ENCODE results near the gene PITPNC1. TPM values are rescaled to one million over a fixed set of nuclear protein-coding genes. Genes with fewer than 3 reads are reported as not detected.
"Not testable (repeated sequence)": the region's sequence is repeated elsewhere in the genome, so short reads cannot be mapped to it uniquely, and the experiment has no call there.

PITPNC1 gene
- total RNA-seq, 4 donors from 2014 or later, result 1.9 to 12.4 (median 5.2) TPM

- no peaks in the 10 kb centered on the region for H3K36me3 ChIP-seq
- no peak for DNase-seq
- H3K4me3 ChIP-seq, result no peak overlapping the region
- no peaks in the 10 kb centered on the region for H3K9me3 ChIP-seq
- H3K27ac ChIP-seq, result no peak overlapping the region
- no peak for TF ChIP-seq POLR2A (IDR thresholded peaks at IDR 0.05)
- no peak for TF ChIP-seq CTCF (IDR thresholded peaks at IDR 0.05)
- H3K4me1 ChIP-seq, result peaks cover 0 to 7% (median 2%) of the 10 kb centered on the region in 4 donors
- no peaks in the 10 kb centered on the region for H3K27me3 ChIP-seq
These were observed 201.0 kb downstream of the PITPNC1 start for GRCh38 chr17:67578142-67578457.

- H3K9me3 ChIP-seq, H3K27me3 ChIP-seq, H3K4me1 ChIP-seq, H3K27ac ChIP-seq, DNase-seq, H3K36me3 ChIP-seq, H3K4me3 ChIP-seq: not testable (repeated sequence)
These were observed 201.8 kb downstream of the PITPNC1 start for GRCh38 chr17:67578679-67579405.

GRCh38 chr17:67582673-67583081 lies 205.6 kb downstream of the PITPNC1 start:
- no peaks in the 10 kb centered on the region for H3K27me3 ChIP-seq
- DNase-seq, result peak in 2 of 3 donors; percentile 63 to 68
- no peaks in the 10 kb centered on the region for H3K36me3 ChIP-seq
- H3K4me3 ChIP-seq, result no peak overlapping the region
- TF ChIP-seq POLR2A (IDR thresholded peaks at IDR 0.05) (no peak), CTCF (IDR thresholded peaks at IDR 0.05) (no peak)
- no peaks in the 10 kb centered on the region for H3K9me3 ChIP-seq
- peaks cover 0 to 7% (median 0%) of the 10 kb centered on the region in 4 donors for H3K4me1 ChIP-seq
- H3K27ac ChIP-seq, result no peak overlapping the region

- H3K4me3 ChIP-seq, result no peak overlapping the region
- peaks cover 0 to 7% (median 0%) of the 10 kb centered on the region in 4 donors for H3K4me1 ChIP-seq
- DNase-seq, result no peak
- H3K9me3 ChIP-seq, result no peaks in the 10 kb centered on the region
- no peaks in the 10 kb centered on the region for H3K27me3 ChIP-seq
- TF ChIP-seq CTCF (IDR thresholded peaks at IDR 0.05) (no peak), POLR2A (IDR thresholded peaks at IDR 0.05) (no peak)
- no peak overlapping the region for H3K27ac ChIP-seq
- H3K36me3 ChIP-seq, result no peaks in the 10 kb centered on the region
These were observed 208.1 kb downstream of the PITPNC1 start for GRCh38 chr17:67585077-67585602.

GRCh38 chr17:67588326-67588725 lies 211.2 kb downstream of the PITPNC1 start:
- H3K4me3 ChIP-seq, result no peak overlapping the region

More at GRCh38 chr17:67588326-67588725, 211.2 kb downstream of the PITPNC1 start:
- Histone ChIP-seq H3K4me1 (no peaks in the 10 kb centered on the region), H3K27me3 (no peaks in the 10 kb centered on the region), H3K9me3 (no peaks in the 10 kb centered on the region), H3K27ac (no peak overlapping the region), H3K36me3 (no peaks in the 10 kb centered on the region)
- no peak for DNase-seq
- no peak for TF ChIP-seq POLR2A (IDR thresholded peaks at IDR 0.05)
- TF ChIP-seq CTCF (IDR thresholded peaks at IDR 0.05), result no peak

Data from Peyer's patch (tissue), 4 donors.